ENCODE results near the gene AFAP1.

DNA sequence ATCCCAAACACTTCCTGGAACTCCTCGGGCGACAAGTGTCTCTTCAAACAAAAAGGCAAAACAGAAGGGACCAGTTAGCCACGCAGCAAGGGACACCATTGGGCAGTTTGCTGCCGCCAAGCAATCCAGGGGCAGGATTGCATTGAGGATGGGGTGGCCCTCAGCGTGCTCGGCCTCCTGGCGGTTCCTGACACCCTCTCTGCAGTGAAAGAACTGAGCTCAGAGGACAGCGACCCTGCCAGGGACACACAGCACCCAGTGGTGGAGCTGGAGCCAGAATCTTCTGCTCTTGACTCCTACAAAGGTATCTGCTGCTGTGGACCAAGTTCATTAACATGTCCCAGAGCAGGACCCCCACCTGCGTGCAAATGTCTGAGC, 27.4 kb upstream of the AFAP1 start:
- TF ChIP-seq, protein P1, sequence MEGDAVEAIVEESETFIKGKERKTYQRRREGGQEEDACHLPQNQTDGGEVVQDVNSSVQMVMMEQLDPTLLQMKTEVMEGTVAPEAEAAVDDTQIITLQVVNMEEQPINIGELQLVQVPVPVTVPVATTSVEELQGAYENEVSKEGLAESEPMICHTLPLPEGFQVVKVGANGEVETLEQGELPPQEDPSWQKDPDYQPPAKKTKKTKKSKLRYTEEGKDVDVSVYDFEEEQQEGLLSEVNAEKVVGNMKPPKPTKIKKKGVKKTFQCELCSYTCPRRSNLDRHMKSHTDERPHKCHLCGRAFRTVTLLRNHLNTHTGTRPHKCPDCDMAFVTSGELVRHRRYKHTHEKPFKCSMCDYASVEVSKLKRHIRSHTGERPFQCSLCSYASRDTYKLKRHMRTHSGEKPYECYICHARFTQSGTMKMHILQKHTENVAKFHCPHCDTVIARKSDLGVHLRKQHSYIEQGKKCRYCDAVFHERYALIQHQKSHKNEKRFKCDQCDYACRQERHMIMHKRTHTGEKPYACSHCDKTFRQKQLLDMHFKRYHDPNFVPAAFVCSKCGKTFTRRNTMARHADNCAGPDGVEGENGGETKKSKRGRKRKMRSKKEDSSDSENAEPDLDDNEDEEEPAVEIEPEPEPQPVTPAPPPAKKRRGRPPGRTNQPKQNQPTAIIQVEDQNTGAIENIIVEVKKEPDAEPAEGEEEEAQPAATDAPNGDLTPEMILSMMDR (tag by site-specific recombination; IDR thresholded peaks at IDR 0.05): no peak
- no peak for TF ChIP-seq ZNF175 (tag by site-specific recombination; IDR thresholded peaks at IDR 0.05)
- TF ChIP-seq, protein P2, sequence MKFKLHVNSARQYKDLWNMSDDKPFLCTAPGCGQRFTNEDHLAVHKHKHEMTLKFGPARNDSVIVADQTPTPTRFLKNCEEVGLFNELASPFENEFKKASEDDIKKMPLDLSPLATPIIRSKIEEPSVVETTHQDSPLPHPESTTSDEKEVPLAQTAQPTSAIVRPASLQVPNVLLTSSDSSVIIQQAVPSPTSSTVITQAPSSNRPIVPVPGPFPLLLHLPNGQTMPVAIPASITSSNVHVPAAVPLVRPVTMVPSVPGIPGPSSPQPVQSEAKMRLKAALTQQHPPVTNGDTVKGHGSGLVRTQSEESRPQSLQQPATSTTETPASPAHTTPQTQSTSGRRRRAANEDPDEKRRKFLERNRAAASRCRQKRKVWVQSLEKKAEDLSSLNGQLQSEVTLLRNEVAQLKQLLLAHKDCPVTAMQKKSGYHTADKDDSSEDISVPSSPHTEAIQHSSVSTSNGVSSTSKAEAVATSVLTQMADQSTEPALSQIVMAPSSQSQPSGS (tag by site-specific recombination; IDR thresholded peaks at IDR 0.05; ENCODE audit: low read depth): no peak
